Lower leg skin (tissue), 3 donors: ENCODE measurements around the gene C12orf76.

Experiments used
- CTCF ChIP-seq, 3 donors: fragments of 450-650 bp; IDR thresholded peaks; one replicate each; pipeline ENCODE4 v1.5.1; 2016; ENCODE audit warnings: antibody characterized with exemption in 3 of 3, mild to moderate bottlenecking in 3 of 3, moderate library complexity in 2 of 3
- POLR2A ChIP-seq, 2 donors: fragments of 450-650 bp; IDR thresholded peaks; one replicate each; pipeline ENCODE4 v1.6.1; 2016 to 2017; ENCODE audit warnings: antibody characterized with exemption in 2 of 2, mild to moderate bottlenecking in 1 of 2, moderate library complexity in 1 of 2

DNA sequence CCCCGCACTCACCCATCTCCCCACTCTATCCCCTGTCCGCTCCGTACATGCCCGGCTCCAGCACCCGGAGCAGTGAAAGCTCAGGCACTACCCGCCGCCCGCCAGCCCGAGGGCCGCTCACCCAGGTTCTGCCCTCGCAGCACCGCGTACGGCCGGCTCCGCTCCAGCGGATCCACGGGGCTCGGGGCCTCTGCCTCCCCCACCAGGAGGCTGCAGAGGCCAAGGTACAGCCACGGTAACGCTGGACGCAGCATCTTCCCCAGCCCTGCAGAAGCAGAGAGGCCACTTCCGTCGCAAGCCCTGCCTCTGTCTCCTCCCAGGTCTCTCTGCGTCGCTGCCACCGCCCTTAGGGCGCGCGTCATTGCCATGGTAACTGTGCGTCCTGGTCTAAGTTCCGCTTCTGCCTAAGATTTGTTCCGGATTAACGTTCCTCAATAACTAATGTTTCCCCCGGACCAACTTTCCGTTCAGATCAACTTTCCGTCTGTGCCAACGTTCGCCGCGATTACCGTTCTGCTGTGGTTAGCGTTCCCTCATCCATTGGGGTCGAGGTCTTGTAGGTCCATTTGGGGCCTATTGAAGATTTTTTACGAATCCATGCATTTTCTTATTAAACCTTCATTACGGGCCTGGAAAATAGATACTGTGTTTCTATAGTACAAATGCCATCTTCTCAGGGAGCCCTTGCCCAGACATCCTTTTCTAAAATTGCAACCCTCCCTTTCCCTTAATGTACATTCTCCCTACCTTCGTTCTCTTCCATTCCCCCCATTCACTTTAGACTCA lies at the start of gene C12orf76:
- TF ChIP-seq POLR2A (IDR thresholded peaks at IDR 0.05) (no peak), CTCF (IDR thresholded peaks at IDR 0.05) (no peak)
